CD14-positive monocyte (primary cell): ENCODE data around the gene KCNE1. TPM values are rescaled to one million over a fixed set of nuclear protein-coding genes. Genes with fewer than 3 reads are reported as not detected.

ENCODE experiments used
- DNase-seq, 3 donors: peaks; one replicate each; pipeline ENCODE4 v3.0.0-alpha.2; 2011 to 2022
- H2AFZ ChIP-seq: 2 replicates; pipeline ENCODE4 v1.6.0; 2012; ENCODE audit warnings: mild to moderate bottlenecking, low read depth, low read length, inconsistent platforms; ENCODE audit not compliant: insufficient read depth, poor library complexity, severe bottlenecking
- H3K27ac ChIP-seq, 2 donors: 1 replicate in 1 of 2; 2 replicates in 1 of 2; pipeline ENCODE4 v1.5.1; 2012 to 2013; ENCODE audit warnings: low read length in 2 of 2, control low read depth in 1 of 2, inconsistent platforms in 1 of 2, low read depth in 1 of 2, mild to moderate bottlenecking in 1 of 2
- H3K27me3 ChIP-seq, 2 donors: one replicate each; pipeline versions ENCODE4 v1.6.0 to v1.6.1; 2011 to 2013; ENCODE audit warnings: low read length in 2 of 2; ENCODE audit not compliant: control insufficient read depth in 2 of 2, insufficient read depth in 2 of 2
- H3K36me3 ChIP-seq, 2 donors: replicated peaks in 1 of 2; 1 replicate in 1 of 2; 2 replicates in 1 of 2; pipeline versions ENCODE4 v1.5.1 to v1.6.1; 2012 to 2013; ENCODE audit warnings: low read length in 2 of 2, control low read depth in 1 of 2, inconsistent platforms in 1 of 2, mild to moderate bottlenecking in 1 of 2; ENCODE audit not compliant: insufficient read depth in 2 of 2, control insufficient read depth in 1 of 2
- H3K4me1 ChIP-seq, 2 donors: 1 replicate in 1 of 2; 2 replicates in 1 of 2; pipeline versions ENCODE4 v1.5.1 to v1.6.1; 2012 to 2013; ENCODE audit warnings: low read length in 2 of 2, control low read depth in 1 of 2, inconsistent platforms in 1 of 2, mild to moderate bottlenecking in 1 of 2, moderate library complexity in 1 of 2; ENCODE audit not compliant: insufficient read depth in 2 of 2, control insufficient read depth in 1 of 2
- H3K4me2 ChIP-seq: replicated peaks from 2 replicates; pipeline ENCODE3; 2012; ENCODE audit warnings: low read length, moderate library complexity, mild to moderate bottlenecking; ENCODE audit not compliant: poor library complexity, severe bottlenecking; ENCODE audit errors: extremely low read depth
- H3K4me3 ChIP-seq, 3 experiments: fragments of 200-600 bp in 1 of 3; sonication (generic) in 1 of 3; replicated peaks in 1 of 3; 1 replicate in 2 of 3; 2 replicates in 1 of 3; pipeline ENCODE4 v1.5.1; 2011 to 2013; ENCODE audit warnings: low read length in 3 of 3, mild to moderate bottlenecking in 3 of 3, control low read depth in 2 of 3, low read depth in 2 of 3, inconsistent platforms in 1 of 3, moderate library complexity in 1 of 3
- H3K79me2 ChIP-seq: 2 replicates; pipeline ENCODE4 v1.6.0; 2012; ENCODE audit warnings: mild to moderate bottlenecking, control low read depth, inconsistent platforms, low read length, moderate library complexity; ENCODE audit not compliant: insufficient read depth
- H3K9ac ChIP-seq: 2 replicates; pipeline ENCODE4 v1.6.0; 2017; ENCODE audit warnings: low read length, mild to moderate bottlenecking; ENCODE audit not compliant: insufficient read depth, poor library complexity, severe bottlenecking
- H3K9me3 ChIP-seq, 2 donors: replicated peaks in 1 of 2; 1 replicate in 1 of 2; 2 replicates in 1 of 2; pipeline versions ENCODE4 v1.5.1 to v1.6.1; 2012 to 2013; ENCODE audit warnings: low read length in 2 of 2, control low read depth in 1 of 2; ENCODE audit not compliant: control insufficient read depth in 1 of 2, insufficient read depth in 1 of 2
- H4K20me1 ChIP-seq: 2 replicates; pipeline ENCODE4 v1.6.0; 2012; ENCODE audit warnings: mild to moderate bottlenecking, low read length, control low read depth, moderate library complexity; ENCODE audit not compliant: insufficient read depth
- H3K27ac Mint-ChIP-seq, 7 donors: one replicate each; pipeline ENCODE4 v1.8.0; 2020; ENCODE audit warnings: mild to moderate bottlenecking in 7 of 7, mixed read lengths in 7 of 7, moderate library complexity in 6 of 7, inconsistent platforms in 2 of 7
- H3K27me3 Mint-ChIP-seq, 3 donors: one replicate each; pipeline ENCODE4 v1.8.0; 2021 to 2022; ENCODE audit warnings: low read depth in 3 of 3, mild to moderate bottlenecking in 3 of 3, mixed read lengths in 3 of 3, moderate library complexity in 3 of 3, inconsistent platforms in 1 of 3
- H3K36me3 Mint-ChIP-seq, 2 donors: one replicate each; pipeline ENCODE4 v1.8.0; 2020; ENCODE audit warnings: mixed read lengths in 2 of 2, inconsistent platforms in 1 of 2, mild to moderate bottlenecking in 1 of 2
- H3K4me1 Mint-ChIP-seq: one replicate; pipeline ENCODE4 v1.8.0; 2020; ENCODE audit warnings: mild to moderate bottlenecking, mixed read lengths
- H3K4me3 Mint-ChIP-seq, 2 donors: one replicate each; pipeline ENCODE4 v1.8.0; 2020; ENCODE audit warnings: mild to moderate bottlenecking in 2 of 2, mixed read lengths in 2 of 2, moderate library complexity in 1 of 2
- H3K9me3 Mint-ChIP-seq, 7 donors: one replicate each; pipeline ENCODE4 v1.8.0; 2020 to 2022; ENCODE audit warnings: mixed read lengths in 7 of 7, mild to moderate bottlenecking in 6 of 7, moderate library complexity in 6 of 7, inconsistent platforms in 2 of 7
- CTCF ChIP-seq: fragments of 200-600 bp; IDR thresholded peaks from one replicate; pipeline ENCODE4 v1.8.0; 2022; ENCODE audit warnings: antibody characterized with exemption, mild to moderate bottlenecking
- WGBS: methylation state at CpG from one replicate; pipeline ENCODE4 v1.1.5; 2013; ENCODE audit warnings: missing lambda C conversion rate; ENCODE audit not compliant: insufficient coverage; 5-methylcytosine and 5-hydroxymethylcytosine counted together
- intact Hi-C, 2 donors: fragments of 100-400 bp; cut with micrococcal nuclease; formaldehyde crosslinking; loops; one replicate each; pipeline versions ENCODE4 v1.15.0 to v1.15.1; 2023
- polyA plus RNA-seq, 3 donors: library from polyadenylated mRNA; depleted of rRNA in 1 of 3; unstranded in 2 of 3; stranded (reverse) in 1 of 3; fragments of 300-500 nt in 2 of 3; fragments of >200 nt in 1 of 3; fragmentation: Illumina TruSeq in 2 of 3; gene quantifications; 1 replicate in 2 of 3; 2 replicates in 1 of 3; pipeline ENCODE4 v1.2.3, GENCODE V29; 2012 to 2021

KCNE1 gene
- polyA plus RNA-seq, 3 donors = 1.5 to 15.9 (median 3.2) TPM

- Mint-ChIP-seq H3K36me3 (peaks cover 59 to 70% of the 10 kb centered on the region in 2 donors), H3K27ac (peak overlapping the region in 1 of 7 donors; percentile 46), H3K9me3 (peaks cover 20 to 30% (median 25%) of the 10 kb centered on the region in 7 donors), H3K4me3 (no peak overlapping the region), H3K4me1 (peaks cover 38% of the 10 kb centered on the region), H3K27me3 (peaks cover 0 to 3% (median 2%) of the 10 kb centered on the region in 3 donors)
- H3K36me3 ChIP-seq = peaks cover 35 to 70% of the 10 kb centered on the region in 2 donors
- peaks cover 70% of the 10 kb centered on the region for H4K20me1 ChIP-seq
- 100% methylated on average over 2 of the region's 3 CpGs for WGBS
- intact Hi-C loops = no loop called here
- peaks cover 20 to 21% of the 10 kb centered on the region in 2 donors for H3K9me3 ChIP-seq
- H3K9ac ChIP-seq = no peak overlapping the region
- H2AFZ ChIP-seq = no peak overlapping the region
- no peak for TF ChIP-seq CTCF
- no peak for DNase-seq
- H3K4me3 ChIP-seq = no peak overlapping the region
- H3K79me2 ChIP-seq = peaks cover 22% of the 10 kb centered on the region
- no peak overlapping the region for H3K27ac ChIP-seq
- peaks cover 3 to 4% of the 10 kb centered on the region in 2 donors for H3K4me1 ChIP-seq
- no peak overlapping the region for H3K4me2 ChIP-seq
- H3K27me3 ChIP-seq = no peaks in the 10 kb centered on the region
Measured at GRCh38 chr21:34502480-34503106, 9.4 kb downstream of the KCNE1 start.

- H3K9me3 Mint-ChIP-seq = peaks cover 29 to 39% (median 31%) of the 10 kb centered on the region in 7 donors
- peaks cover 51 to 62% of the 10 kb centered on the region in 2 donors for H3K36me3 Mint-ChIP-seq
- H3K9ac ChIP-seq = no peak overlapping the region
- no CpG with 5 or more reads among the region's 1 CpG for WGBS
- H3K79me2 ChIP-seq = peaks cover 15% of the 10 kb centered on the region
- peaks cover 0 to 3% (median 2%) of the 10 kb centered on the region in 3 donors for H3K27me3 Mint-ChIP-seq
- peaks cover 3 to 4% of the 10 kb centered on the region in 2 donors for H3K4me1 ChIP-seq
- H3K4me3 ChIP-seq = no peak overlapping the region
- H3K4me2 ChIP-seq = no peak overlapping the region
- H2AFZ ChIP-seq = no peak overlapping the region
- peaks cover 61% of the 10 kb centered on the region for H4K20me1 ChIP-seq
- no peak for DNase-seq
- no peak for TF ChIP-seq CTCF
- H3K27ac Mint-ChIP-seq = no peak overlapping the region
- H3K27me3 ChIP-seq = no peaks in the 10 kb centered on the region
- H3K4me1 Mint-ChIP-seq = peaks cover 29% of the 10 kb centered on the region
- peaks cover 26 to 61% of the 10 kb centered on the region in 2 donors for H3K36me3 ChIP-seq
- peaks cover 20 to 30% of the 10 kb centered on the region in 2 donors for H3K9me3 ChIP-seq
- intact Hi-C loops = no loop called here
- H3K27ac ChIP-seq = no peak overlapping the region
- no peak overlapping the region for H3K4me3 Mint-ChIP-seq
Measured at GRCh38 chr21:34501716-34502115, 10.3 kb downstream of the KCNE1 start.
